Trophoblast cell (in vitro differentiated cells and primary cell): Measurements from ENCODE around the gene LYSMD2.
A peak's percentile ranks its signal among the peaks of the same experiment; 100 is the strongest.

Experiments
- DNase-seq, 2 donors: peaks; one replicate each; pipeline ENCODE4 v3.0.0-alpha.2; 2016
- H2AFZ ChIP-seq: 2 replicates; pipeline ENCODE4 v1.6.1; 2013; ENCODE audit warnings: low read length, moderate library complexity, mild to moderate bottlenecking; ENCODE audit not compliant: insufficient read depth, poor library complexity
- H2AK5ac ChIP-seq: 2 replicates; pipeline ENCODE4 v1.6.1; 2013; ENCODE audit warnings: mild to moderate bottlenecking, low read length
- H2BK120ac ChIP-seq: 2 replicates; pipeline ENCODE4 v1.6.1; 2013; ENCODE audit warnings: low read length, mild to moderate bottlenecking, moderate library complexity; ENCODE audit not compliant: insufficient read depth, poor library complexity
- H2BK12ac ChIP-seq: 2 replicates; pipeline ENCODE4 v1.6.1; 2013; ENCODE audit warnings: mild to moderate bottlenecking, low read length, moderate library complexity
- H2BK5ac ChIP-seq: 2 replicates; pipeline ENCODE4 v1.6.1; 2013; ENCODE audit warnings: low read length, low read depth, moderate library complexity, mild to moderate bottlenecking; ENCODE audit not compliant: poor library complexity
- H3K14ac ChIP-seq: 2 replicates; pipeline ENCODE4 v1.6.1; 2013; ENCODE audit warnings: mild to moderate bottlenecking, low read length
- H3K18ac ChIP-seq: 2 replicates; pipeline ENCODE4 v1.6.1; 2013; ENCODE audit warnings: mild to moderate bottlenecking, low read length
- H3K23ac ChIP-seq: 2 replicates; pipeline ENCODE4 v1.6.1; 2013; ENCODE audit warnings: low read length
- H3K27ac ChIP-seq: 2 replicates; pipeline ENCODE4 v1.5.1; 2013; ENCODE audit warnings: low read depth, mild to moderate bottlenecking, inconsistent platforms, low read length, moderate library complexity
- H3K27me3 ChIP-seq: 2 replicates; pipeline ENCODE4 v1.6.1; 2013; ENCODE audit warnings: inconsistent platforms, mild to moderate bottlenecking, low read length, moderate library complexity; ENCODE audit not compliant: insufficient read depth
- H3K36me3 ChIP-seq, 2 experiments: 1 replicate in 1 of 2; 2 replicates in 1 of 2; pipeline ENCODE4 v1.6.1; 2013; ENCODE audit warnings: low read length in 2 of 2, mild to moderate bottlenecking in 2 of 2, moderate library complexity in 1 of 2; ENCODE audit not compliant: insufficient read depth in 2 of 2, control insufficient read depth in 1 of 2
- H3K4ac ChIP-seq: 2 replicates; pipeline ENCODE4 v1.6.1; 2013; ENCODE audit warnings: low read depth, mild to moderate bottlenecking, low read length, moderate library complexity
- H3K4me1 ChIP-seq, 2 experiments: 1 replicate in 1 of 2; 2 replicates in 1 of 2; pipeline ENCODE4 v1.6.1; 2013; ENCODE audit warnings: low read length in 2 of 2, mild to moderate bottlenecking in 2 of 2, moderate library complexity in 1 of 2; ENCODE audit not compliant: insufficient read depth in 2 of 2, control insufficient read depth in 1 of 2
- H3K4me2 ChIP-seq: 2 replicates; pipeline ENCODE4 v1.6.1; 2013; ENCODE audit warnings: inconsistent platforms, mild to moderate bottlenecking, low read length, moderate library complexity
- H3K4me3 ChIP-seq: 2 replicates; pipeline ENCODE4 v1.5.1; 2013; ENCODE audit warnings: mild to moderate bottlenecking, low read depth, low read length, inconsistent platforms
- H3K79me1 ChIP-seq: one replicate; pipeline ENCODE4 v1.6.1; 2013; ENCODE audit warnings: low read length
- H3K79me2 ChIP-seq: 2 replicates; pipeline ENCODE4 v1.6.1; 2013; ENCODE audit warnings: low read length, mild to moderate bottlenecking; ENCODE audit not compliant: control insufficient read depth, insufficient read depth, poor library complexity
- H3K9ac ChIP-seq: 2 replicates; pipeline ENCODE4 v1.6.1; 2013; ENCODE audit warnings: mild to moderate bottlenecking, low read length
- H3K9me3 ChIP-seq: 2 replicates; pipeline ENCODE4 v1.6.1; 2013; ENCODE audit warnings: low read depth, mild to moderate bottlenecking, control low read depth, inconsistent platforms, low read length; ENCODE audit not compliant: insufficient read depth
- H4K12ac ChIP-seq: 2 replicates; pipeline ENCODE4 v1.6.1; 2013; ENCODE audit warnings: low read depth, mild to moderate bottlenecking, low read length, moderate library complexity
- H4K8ac ChIP-seq: 2 replicates; pipeline ENCODE4 v1.6.1; 2013; ENCODE audit warnings: low read depth, mild to moderate bottlenecking, low read length, moderate library complexity
- H4K91ac ChIP-seq: one replicate; pipeline ENCODE4 v1.6.1; 2013; ENCODE audit warnings: low read depth, mild to moderate bottlenecking, low read length, moderate library complexity
- WGBS: extraction: QIAGEN DNeasy Blood & Tissue Kit; methylation state at CpG from one replicate; pipeline ENCODE4 v1.1.7; 2013; ENCODE audit warnings: missing lambda C conversion rate; ENCODE audit not compliant: insufficient read length, insufficient coverage; ENCODE audit errors: extremely low coverage; 5-methylcytosine and 5-hydroxymethylcytosine counted together

The LYSMD2 gene

DNA sequence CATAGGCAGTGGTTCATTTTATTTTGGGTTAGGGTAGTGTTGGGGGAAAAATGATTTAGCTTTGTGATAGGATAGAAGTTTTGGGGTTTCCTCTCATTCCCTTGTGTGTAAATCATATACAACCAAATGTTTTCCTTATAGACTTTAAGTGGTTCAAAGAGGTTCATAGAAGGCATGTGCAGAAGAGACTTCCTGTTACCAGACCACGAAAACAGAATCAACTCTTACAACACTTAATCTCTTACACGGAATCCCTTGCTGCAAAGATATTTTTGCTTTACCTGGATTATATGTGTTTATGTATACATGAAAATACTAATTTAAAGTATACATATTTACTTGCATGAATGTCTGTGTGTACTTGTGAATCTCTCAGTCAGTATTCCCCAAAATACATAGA is 16.8 kb upstream of the LYSMD2 start:
- H3K79me2 ChIP-seq, result no peaks in the 10 kb centered on the region
- H4K91ac ChIP-seq, result no peak overlapping the region
- no CpG with 5 or more reads among the region's 2 CpGs for WGBS
- no peak overlapping the region for H3K23ac ChIP-seq
- no peak overlapping the region for H3K4me2 ChIP-seq
- H3K18ac ChIP-seq, result no peak overlapping the region
- no peak overlapping the region for H4K8ac ChIP-seq
- H2AK5ac ChIP-seq, result no peak overlapping the region
- H3K4me1 ChIP-seq, result peaks cover 0 to 3% of the 10 kb centered on the region in 2 experiments
- H3K4me3 ChIP-seq, result no peak overlapping the region
- H3K36me3 ChIP-seq, result no peaks in the 10 kb centered on the region
- no peak overlapping the region for H4K12ac ChIP-seq
- H3K27me3 ChIP-seq, result no peaks in the 10 kb centered on the region
- DNase-seq, result no peak
- H3K79me1 ChIP-seq, result no peaks in the 10 kb centered on the region
- no peak overlapping the region for H3K4ac ChIP-seq
- H3K14ac ChIP-seq, result no peak overlapping the region
- H3K27ac ChIP-seq, result no peak overlapping the region
- H2BK120ac ChIP-seq, result no peak overlapping the region
- no peak overlapping the region for H2BK12ac ChIP-seq
- H2AFZ ChIP-seq, result no peak overlapping the region
- no peaks in the 10 kb centered on the region for H3K9me3 ChIP-seq
- H2BK5ac ChIP-seq, result no peak overlapping the region
- no peak overlapping the region for H3K9ac ChIP-seq

DNA sequence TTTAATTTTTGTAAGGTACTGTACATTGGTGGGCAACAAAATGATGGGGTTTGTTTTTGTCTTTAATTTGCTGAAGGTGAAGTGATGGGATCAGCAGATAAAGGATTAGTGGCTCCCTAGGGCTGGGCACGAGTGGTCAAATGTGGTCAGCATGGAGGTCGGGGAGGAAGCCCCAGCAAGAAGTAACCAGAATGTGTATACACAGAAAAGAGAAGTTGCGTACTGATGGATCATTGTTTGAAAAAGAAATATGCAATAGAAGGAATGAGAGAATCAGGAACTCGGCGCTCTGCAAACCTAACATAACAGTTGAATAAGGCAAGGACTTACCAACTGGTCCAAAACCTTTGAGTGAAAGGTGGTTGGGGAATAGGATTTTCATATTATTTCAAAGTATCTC is 15.4 kb upstream of the LYSMD2 start:
- Histone ChIP-seq H4K8ac (no peak overlapping the region), H3K9ac (no peak overlapping the region), H4K91ac (no peak overlapping the region), H3K4ac (no peak overlapping the region), H3K79me2 (no peaks in the 10 kb centered on the region), H3K4me2 (no peak overlapping the region), H3K9me3 (no peaks in the 10 kb centered on the region), H3K18ac (no peak overlapping the region), H3K27me3 (no peaks in the 10 kb centered on the region), H3K23ac (no peak overlapping the region), H2BK12ac (no peak overlapping the region), H2BK120ac (no peak overlapping the region), H3K79me1 (no peaks in the 10 kb centered on the region), H4K12ac (no peak overlapping the region), H2AK5ac (no peak overlapping the region), H3K14ac (no peak overlapping the region), H2BK5ac (no peak overlapping the region), H3K4me3 (no peak overlapping the region), H2AFZ (no peak overlapping the region), H3K36me3 (no peaks in the 10 kb centered on the region), H3K27ac (no peak overlapping the region), H3K4me1 (peaks cover 0 to 3% of the 10 kb centered on the region in 2 experiments)
- no peak for DNase-seq
- WGBS, result no CpG with 5 or more reads among the region's 5 CpGs

DNA sequence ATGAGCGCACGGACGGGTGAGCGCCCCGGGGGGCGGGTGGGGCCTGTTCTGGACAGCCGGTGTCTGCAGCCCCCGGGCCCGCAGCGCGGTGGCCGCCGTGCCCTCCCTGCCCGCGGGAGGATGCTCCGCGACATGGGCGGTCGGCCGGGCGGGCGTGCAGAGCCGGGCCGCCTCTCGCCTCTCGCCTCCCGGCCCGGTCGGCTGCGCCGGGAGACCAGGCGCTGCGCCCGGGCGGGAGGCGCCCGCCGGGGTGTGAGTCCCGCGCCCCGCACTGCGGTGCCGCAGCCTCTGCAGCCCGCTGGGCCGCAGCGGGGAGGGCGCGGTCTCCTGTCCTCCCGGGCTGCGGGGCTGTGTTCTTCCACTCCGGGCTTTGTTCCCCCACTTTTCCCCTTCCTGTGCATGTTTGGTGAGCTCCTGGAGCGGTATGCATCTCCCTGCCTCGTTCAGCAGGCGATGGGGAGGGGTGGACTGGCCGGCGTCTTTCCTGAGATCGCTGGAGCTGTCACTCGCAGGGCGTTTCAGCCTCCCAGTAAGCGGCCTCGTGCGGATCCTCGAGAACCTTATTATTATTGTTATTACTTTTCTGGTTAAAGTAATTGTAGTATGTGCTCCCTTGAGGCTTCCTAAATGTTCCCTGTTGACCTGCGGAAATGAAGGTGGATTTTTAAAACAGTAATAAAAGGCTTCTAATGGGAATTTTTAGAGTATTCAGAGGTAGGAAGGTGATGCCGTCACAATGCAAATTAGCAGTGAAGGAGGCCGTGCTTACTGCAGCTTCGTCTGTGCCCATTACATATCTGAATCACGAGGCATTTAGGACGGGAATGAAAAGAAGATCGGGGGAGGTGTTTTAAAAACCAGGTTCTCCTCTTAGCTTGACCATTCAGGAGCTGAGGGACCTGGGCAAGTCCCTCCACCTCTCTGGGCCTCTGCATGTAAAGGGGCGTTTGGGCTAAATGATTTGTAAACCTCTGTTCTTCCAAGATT is 14.5 kb upstream of the LYSMD2 start:
- no CpG with 5 or more reads among the region's 71 CpGs for WGBS
- peak overlapping the region; percentile 80 for H3K4me3 ChIP-seq

DNA sequence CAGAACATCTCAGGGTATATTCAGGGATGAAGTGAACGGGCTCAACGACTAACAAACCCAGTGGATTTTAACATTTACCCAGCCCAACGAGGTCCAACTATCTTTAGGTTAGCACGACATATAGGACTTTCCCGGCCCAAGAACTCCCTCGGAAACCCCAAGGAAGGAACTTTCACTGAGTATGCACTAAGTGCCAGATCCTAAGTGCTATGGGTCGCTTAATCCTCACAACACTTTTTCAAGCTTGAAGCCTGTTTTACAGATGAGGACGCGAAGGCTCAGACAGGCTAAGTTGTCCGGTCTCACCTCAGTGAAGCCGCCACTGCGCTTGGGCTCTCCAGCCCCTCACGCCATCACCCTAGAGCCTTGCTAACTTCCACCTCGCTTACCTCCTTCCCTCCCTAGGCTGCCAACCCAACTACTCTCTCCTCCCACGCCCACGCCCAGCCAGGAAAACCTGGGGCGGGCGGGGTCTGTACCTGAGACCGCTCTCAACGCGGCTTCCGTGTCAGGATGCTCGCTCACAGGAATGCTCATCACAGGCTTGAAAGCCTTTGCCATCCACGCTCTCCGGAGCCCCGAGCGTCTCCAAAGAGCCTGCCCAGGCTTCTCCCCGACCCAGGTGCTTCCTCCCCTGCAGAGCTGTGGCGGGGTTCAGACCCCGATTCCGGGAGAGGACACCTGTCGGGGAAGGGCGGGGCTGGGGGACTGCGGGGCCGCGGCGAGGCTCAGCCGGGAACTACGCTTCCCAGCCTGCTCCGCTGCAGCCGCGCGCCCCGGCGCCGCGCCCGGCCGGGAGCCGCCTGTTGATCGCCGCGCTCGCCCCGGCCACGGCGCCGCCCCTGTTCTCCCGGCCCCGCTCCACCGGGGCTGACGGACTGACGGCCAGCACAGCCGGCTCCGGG is 13.6 kb upstream of the LYSMD2 start, which contains the start of gene TMOD2:
Gene TMOD2 (plus strand): TSS at position 806 of the 905 bp plus-strand sequence. CDS start 14,845 bp downstream, outside the sequence.
- Histone ChIP-seq H3K4me2 (peak within 1 kb of the TSS; percentile 98), H3K27ac (no peak within 1 kb of the TSS), H3K9me3 (no peaks in the 10 kb centered on the region), H4K12ac (peak within 1 kb of the TSS; percentile 40), H2BK12ac (no peak within 1 kb of the TSS), H3K9ac (no peak within 1 kb of the TSS), H3K79me1 (no peaks in the 10 kb centered on the region), H3K36me3 (no peaks in the 10 kb centered on the region), H2AFZ (peak within 1 kb of the TSS; percentile 75), H4K91ac (no peak within 1 kb of the TSS), H3K27me3 (no peaks in the 10 kb centered on the region), H2AK5ac (no peak within 1 kb of the TSS), H2BK5ac (no peak within 1 kb of the TSS), H2BK120ac (no peak within 1 kb of the TSS), H3K23ac (no peak within 1 kb of the TSS), H3K18ac (peak within 1 kb of the TSS; percentile 51), H3K4ac (no peak within 1 kb of the TSS), H4K8ac (peak within 1 kb of the TSS; percentile 51), H3K4me1 (peaks cover 0 to 3% of the 10 kb centered on the region in 2 experiments), H3K14ac (no peak within 1 kb of the TSS), H3K79me2 (no peaks in the 10 kb centered on the region), H3K4me3 (peak within 1 kb of the TSS; percentile 80)
- no CpG with 5 or more reads among the region's 65 CpGs for WGBS
- DNase-seq, result peak in 1 of 2 donors; percentile 35

More for the DNA sequence above, 14.5 kb upstream of the LYSMD2 start:
- no peak overlapping the region for H2AK5ac ChIP-seq
- H4K12ac ChIP-seq, result peak overlapping the region; percentile 40
- peak overlapping the region; percentile 98 for H3K4me2 ChIP-seq
- DNase-seq, result peak in 1 of 2 donors; percentile 31
- H3K23ac ChIP-seq, result no peak overlapping the region
- no peak overlapping the region for H4K91ac ChIP-seq
- no peaks in the 10 kb centered on the region for H3K36me3 ChIP-seq
- H3K9me3 ChIP-seq, result no peaks in the 10 kb centered on the region
- no peak overlapping the region for H2BK12ac ChIP-seq
- H3K79me1 ChIP-seq, result no peaks in the 10 kb centered on the region
- peak overlapping the region; percentile 51 for H3K18ac ChIP-seq
- peak overlapping the region; percentile 71 for H2AFZ ChIP-seq
- H3K9ac ChIP-seq, result no peak overlapping the region
- no peak overlapping the region for H2BK5ac ChIP-seq
- no peak overlapping the region for H2BK120ac ChIP-seq
- H3K79me2 ChIP-seq, result no peaks in the 10 kb centered on the region
- no peak overlapping the region for H3K14ac ChIP-seq
- peaks cover 0 to 3% of the 10 kb centered on the region in 2 experiments for H3K4me1 ChIP-seq
- H4K8ac ChIP-seq, result peak overlapping the region; percentile 51
- no peak overlapping the region for H3K4ac ChIP-seq
- H3K27me3 ChIP-seq, result no peaks in the 10 kb centered on the region
- no peak overlapping the region for H3K27ac ChIP-seq
